Calu3 (cell line): ENCODE results near the gene RPTOR. TPM values are rescaled to one million over a fixed set of nuclear protein-coding genes. Genes with fewer than 3 reads are reported as not detected.
"Not testable (repeated sequence)": the region's sequence is repeated elsewhere in the genome, so short reads cannot be mapped to it uniquely, and the experiment has no call there.

Source experiments
- BruUV-seq: library from RNA; stranded (reverse); fragments of 400-500 nt; replicated peaks from 2 replicates; lab custom pipeline; 2021; lab: Mats Ljungman, UMichigan
- CTCF ChIA-PET: fragments of 300-600 bp; sonication (Branson Sonifier 250); formaldehyde crosslinking; loops from one replicate; lab custom pipeline; 2022; ENCODE audit warnings: antibody characterized with exemption; lab: Charles Lee
- DNase-seq: peaks from one replicate; pipeline ENCODE4 v3.0.0; 2022
- H3K27ac Mint-ChIP-seq: one replicate; pipeline ENCODE4 v1.8.0; 2022; ENCODE audit warnings: mixed read lengths; ENCODE audit not compliant: unreplicated experiment
- H3K27me3 Mint-ChIP-seq: one replicate; pipeline ENCODE4 v1.8.0; 2022; ENCODE audit warnings: mixed read lengths; ENCODE audit not compliant: unreplicated experiment
- H3K36me3 Mint-ChIP-seq: one replicate; pipeline ENCODE4 v1.8.0; 2022; ENCODE audit warnings: mild to moderate bottlenecking, moderate library complexity, mixed read lengths; ENCODE audit not compliant: insufficient read depth, unreplicated experiment
- H3K4me1 Mint-ChIP-seq: one replicate; pipeline ENCODE4 v1.8.0; 2022; ENCODE audit warnings: mild to moderate bottlenecking, low read depth, mixed read lengths; ENCODE audit not compliant: unreplicated experiment
- H3K4me3 Mint-ChIP-seq: one replicate; pipeline ENCODE4 v1.8.0; 2022; ENCODE audit warnings: mild to moderate bottlenecking, low read depth, moderate library complexity, mixed read lengths; ENCODE audit not compliant: unreplicated experiment
- H3K9me3 Mint-ChIP-seq: one replicate; pipeline ENCODE4 v1.8.0; 2022; ENCODE audit warnings: low read depth, mixed read lengths; ENCODE audit not compliant: unreplicated experiment
- CTCF ChIP-seq: fragments of 200-600 bp; IDR thresholded peaks from one replicate; pipeline ENCODE4 v1.8.0; 2022; ENCODE audit warnings: antibody characterized with exemption; ENCODE audit not compliant: unreplicated experiment
- intact Hi-C: fragments of 100-400 bp; cut with micrococcal nuclease; formaldehyde crosslinking; loops from one replicate; pipeline ENCODE4 v1.10.0; 2022; ENCODE audit not compliant: unreplicated experiment
- total RNA-seq: library from RNA; stranded (reverse); gene quantifications from 2 replicates; pipeline ENCODE4 v1.2.3, GENCODE V29; 2022

The RPTOR gene
- total RNA-seq, 1 experiment from 2014 or later: 41.8 TPM

DNA sequence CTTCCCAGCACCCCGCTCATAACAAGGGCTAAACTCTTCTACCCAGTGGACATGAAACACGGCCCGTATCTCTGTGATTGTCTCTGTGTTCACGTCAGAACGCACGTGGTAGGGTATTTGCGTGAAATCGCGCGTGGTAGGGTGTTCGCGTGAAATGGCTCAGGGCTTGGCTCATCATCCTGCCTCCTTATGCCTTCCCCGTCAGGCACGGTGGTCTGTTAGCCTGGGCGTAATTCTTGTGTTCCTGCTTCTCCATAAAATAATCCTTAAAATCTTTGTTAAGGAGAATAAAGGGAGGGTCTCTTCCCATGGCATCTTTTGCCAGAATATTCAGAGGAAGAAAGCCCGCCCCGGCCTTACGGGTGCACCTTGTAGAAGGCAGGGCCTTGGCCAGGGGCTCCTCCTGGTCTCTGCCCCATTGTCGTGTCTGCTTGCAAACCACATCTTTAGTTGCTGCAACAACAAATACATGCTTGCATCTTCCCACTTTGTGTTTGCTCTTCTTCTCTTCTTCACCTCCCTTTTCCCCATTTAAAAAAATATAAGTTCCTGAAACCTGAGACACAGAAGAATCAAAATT is 330.3 kb downstream of the RPTOR start:
- no peak for DNase-seq
- CTCF ChIA-PET: no interaction called here
- no peak overlapping the region for H3K4me3 Mint-ChIP-seq
- H3K4me1 Mint-ChIP-seq: no peaks in the 10 kb centered on the region
- no peak overlapping the region for H3K27ac Mint-ChIP-seq
- H3K36me3 Mint-ChIP-seq: peaks cover 16% of the 10 kb centered on the region
- intact Hi-C loops: no loop called here
- H3K9me3 Mint-ChIP-seq: no peaks in the 10 kb centered on the region
- no peaks in the 10 kb centered on the region for H3K27me3 Mint-ChIP-seq
- TF ChIP-seq CTCF: no peak
- no TSS peak for BruUV-seq

DNA sequence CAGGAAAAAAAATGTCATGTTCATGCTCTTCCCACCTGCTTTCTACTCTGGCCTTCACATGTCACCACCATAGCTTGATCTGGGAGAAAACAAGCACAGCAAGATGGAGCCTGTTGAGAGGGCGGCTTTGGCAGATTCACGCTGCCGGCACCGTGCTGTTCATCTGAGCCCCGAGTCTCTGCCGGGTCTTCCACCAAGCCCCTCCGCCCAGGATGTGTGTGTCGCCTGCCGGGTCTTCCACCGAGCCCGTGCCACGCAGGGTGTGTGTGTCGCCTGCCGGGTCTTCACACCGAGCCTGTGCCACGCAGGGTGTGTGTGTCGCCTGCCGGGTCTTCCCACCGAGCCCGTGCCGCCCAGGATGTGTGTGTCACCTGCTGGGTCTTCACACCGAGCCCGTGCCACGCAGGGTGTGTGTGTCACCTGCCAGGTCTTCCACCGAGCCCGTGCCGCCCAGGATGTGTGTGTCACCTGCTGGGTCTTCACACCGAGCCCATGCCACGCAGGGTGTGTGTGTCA is 330.9 kb downstream of the RPTOR start:
- intact Hi-C loops, H3K9me3 Mint-ChIP-seq, H3K27ac Mint-ChIP-seq, CTCF ChIA-PET, H3K4me1 Mint-ChIP-seq, DNase-seq, H3K4me3 Mint-ChIP-seq, H3K27me3 Mint-ChIP-seq, BruUV-seq: not testable (repeated sequence)
- H3K36me3 Mint-ChIP-seq: peaks cover 16% of the 10 kb centered on the region

DNA sequence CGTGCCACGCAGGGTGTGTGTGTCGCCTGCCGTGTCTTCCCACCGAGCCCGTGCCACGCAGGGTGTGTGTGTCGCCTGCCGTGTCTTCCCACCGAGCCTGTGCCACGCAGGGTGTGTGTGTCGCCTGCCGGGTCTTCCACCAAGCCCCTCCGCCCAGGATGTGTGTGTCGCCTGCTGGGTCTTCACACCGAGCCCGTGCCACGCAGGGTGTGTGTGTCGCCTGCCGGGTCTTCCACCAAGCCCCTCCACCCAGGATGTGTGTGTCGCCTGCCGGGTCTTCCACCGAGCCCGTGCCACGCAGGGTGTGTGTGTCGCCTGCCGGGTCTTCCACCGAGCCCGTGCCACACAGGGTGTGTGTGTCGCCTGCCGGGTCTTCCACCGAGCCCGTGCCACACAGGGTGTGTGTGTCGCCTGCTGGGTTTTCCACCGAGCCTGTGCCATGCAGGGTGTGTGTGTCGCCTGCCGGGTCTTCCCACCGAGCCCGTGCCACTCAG is 331.9 kb downstream of the RPTOR start:
- H3K27ac Mint-ChIP-seq, H3K4me1 Mint-ChIP-seq, H3K27me3 Mint-ChIP-seq, CTCF ChIA-PET, H3K9me3 Mint-ChIP-seq, DNase-seq, intact Hi-C loops, BruUV-seq, H3K4me3 Mint-ChIP-seq: not testable (repeated sequence)
- H3K36me3 Mint-ChIP-seq: peaks cover 16% of the 10 kb centered on the region

DNA sequence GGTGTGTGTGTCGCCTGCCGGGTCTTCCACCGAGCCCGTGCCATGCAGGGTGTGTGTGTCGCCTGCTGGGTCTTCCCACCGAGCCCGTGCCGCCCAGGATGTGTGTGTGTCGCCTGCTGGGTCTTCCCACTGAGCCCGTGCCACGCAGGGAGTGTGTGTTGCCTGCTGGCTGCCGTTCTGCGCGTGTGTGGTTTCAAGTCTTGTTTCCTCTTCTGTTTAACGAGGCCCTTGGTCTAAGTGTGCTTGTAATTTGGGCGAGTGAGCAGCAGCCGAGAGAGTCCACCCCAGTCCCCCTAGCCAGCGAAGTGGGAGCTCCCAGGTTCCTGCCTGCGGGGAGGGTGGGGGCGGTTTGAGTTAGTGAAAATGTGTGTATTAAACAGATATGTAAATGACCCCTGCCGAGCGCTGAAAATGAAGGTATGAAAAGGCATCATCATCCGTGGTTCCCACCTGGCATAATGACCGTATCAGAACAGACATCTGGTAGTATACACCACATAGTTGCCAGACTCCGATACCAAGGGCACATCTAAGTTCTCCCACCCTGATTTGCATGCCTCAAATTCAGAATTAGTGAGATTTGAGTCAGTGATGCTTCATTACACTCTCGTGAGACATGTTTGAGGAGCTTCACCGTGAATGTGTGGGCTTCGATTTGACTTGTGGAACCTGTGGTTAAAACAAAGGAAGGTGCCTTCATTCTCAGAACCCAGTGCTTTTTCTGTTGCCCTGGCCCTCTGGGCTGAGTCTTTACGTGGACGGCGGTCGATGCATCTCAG is 332.5 kb downstream of the RPTOR start:
- no peak for DNase-seq
- no peaks in the 10 kb centered on the region for H3K4me1 Mint-ChIP-seq
- TF ChIP-seq CTCF: no peak
- H3K9me3 Mint-ChIP-seq: no peaks in the 10 kb centered on the region
- H3K36me3 Mint-ChIP-seq: peaks cover 16% of the 10 kb centered on the region
- intact Hi-C loops: no loop called here
- H3K27me3 Mint-ChIP-seq: no peaks in the 10 kb centered on the region
- CTCF ChIA-PET: no interaction called here
- BruUV-seq: no TSS peak
- no peak overlapping the region for H3K27ac Mint-ChIP-seq
- no peak overlapping the region for H3K4me3 Mint-ChIP-seq

- no TSS peak for BruUV-seq
- CTCF ChIA-PET: no interaction called here
- Mint-ChIP-seq H3K9me3 (no peaks in the 10 kb centered on the region), H3K4me1 (no peaks in the 10 kb centered on the region), H3K27ac (no peak overlapping the region), H3K27me3 (no peaks in the 10 kb centered on the region), H3K4me3 (no peak overlapping the region), H3K36me3 (peaks cover 16% of the 10 kb centered on the region)
- intact Hi-C loops: no loop called here
- TF ChIP-seq CTCF: no peak
- no peak for DNase-seq
These were observed 333.2 kb downstream of the RPTOR start for GRCh38 chr17:80877729-80878303.
